ENCODE measurements around the gene BORCS6. TPM values are rescaled to one million over a fixed set of nuclear protein-coding genes. Genes with fewer than 3 reads are reported as not detected.
A peak's percentile ranks its signal among the peaks of the same experiment; 100 is the strongest.

BORCS6 gene
- total RNA-seq, 1 donor from 2014 or later: 4.8 TPM

DNA sequence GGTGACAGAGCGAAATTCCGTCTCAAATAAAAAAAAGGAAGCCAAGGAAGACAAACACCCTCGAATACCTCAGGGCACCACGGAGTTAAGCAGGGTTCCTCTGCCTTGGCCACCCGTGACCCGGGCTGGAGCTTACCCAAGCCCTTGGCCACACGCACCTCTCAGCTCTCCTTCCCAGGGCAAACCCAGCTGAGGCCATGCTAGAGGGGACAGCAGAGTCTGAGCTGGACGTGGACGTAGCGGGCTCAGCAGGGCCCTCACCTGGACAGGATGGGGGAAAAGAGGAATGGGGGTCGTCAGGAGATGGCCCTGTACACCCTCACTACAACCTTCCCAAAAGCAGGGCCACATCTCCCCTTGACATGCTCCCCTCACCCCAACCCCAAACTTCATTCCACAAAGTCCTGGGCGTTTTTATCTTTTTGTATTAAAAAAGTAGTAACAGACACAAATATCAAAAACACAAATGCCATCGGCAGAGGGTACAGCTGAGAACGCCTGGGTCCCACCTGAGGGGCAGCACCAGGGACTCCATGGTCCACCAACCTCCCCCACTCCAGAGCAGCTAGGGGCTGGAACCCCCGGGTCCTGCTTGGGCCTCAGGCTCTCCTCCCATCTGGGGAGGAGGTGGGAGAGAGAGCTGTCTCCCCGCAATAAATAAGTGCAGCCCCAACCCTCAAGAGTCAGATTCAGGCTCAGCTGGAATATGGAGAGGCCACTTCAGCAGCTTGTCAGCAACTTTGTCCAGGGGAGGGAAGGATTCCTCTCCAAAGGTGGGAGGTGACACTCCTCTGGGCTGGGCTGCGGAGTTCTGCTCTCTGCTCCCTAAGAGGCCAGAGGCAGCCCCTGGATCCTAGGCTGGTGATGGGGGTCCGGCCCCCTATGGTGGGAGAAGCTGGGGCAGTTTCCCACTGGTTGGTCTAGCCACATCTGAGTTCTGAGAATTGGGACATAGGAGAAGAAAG is 49.6 kb downstream of the BORCS6 start:
- Mint-ChIP-seq H3K4me1 (ENCODE audit: unreplicated experiment) (no peaks in the 10 kb centered on the region), H3K36me3 (no peaks in the 10 kb centered on the region), H3K4me3 (no peak overlapping the region), H3K27ac (no peak overlapping the region), H3K9me3 (no peaks in the 10 kb centered on the region), H3K27me3 (no peaks in the 10 kb centered on the region)
- no peak for DNase-seq (ENCODE audit: extremely low spot score, unreplicated experiment)
- TF ChIP-seq, protein P1, sequence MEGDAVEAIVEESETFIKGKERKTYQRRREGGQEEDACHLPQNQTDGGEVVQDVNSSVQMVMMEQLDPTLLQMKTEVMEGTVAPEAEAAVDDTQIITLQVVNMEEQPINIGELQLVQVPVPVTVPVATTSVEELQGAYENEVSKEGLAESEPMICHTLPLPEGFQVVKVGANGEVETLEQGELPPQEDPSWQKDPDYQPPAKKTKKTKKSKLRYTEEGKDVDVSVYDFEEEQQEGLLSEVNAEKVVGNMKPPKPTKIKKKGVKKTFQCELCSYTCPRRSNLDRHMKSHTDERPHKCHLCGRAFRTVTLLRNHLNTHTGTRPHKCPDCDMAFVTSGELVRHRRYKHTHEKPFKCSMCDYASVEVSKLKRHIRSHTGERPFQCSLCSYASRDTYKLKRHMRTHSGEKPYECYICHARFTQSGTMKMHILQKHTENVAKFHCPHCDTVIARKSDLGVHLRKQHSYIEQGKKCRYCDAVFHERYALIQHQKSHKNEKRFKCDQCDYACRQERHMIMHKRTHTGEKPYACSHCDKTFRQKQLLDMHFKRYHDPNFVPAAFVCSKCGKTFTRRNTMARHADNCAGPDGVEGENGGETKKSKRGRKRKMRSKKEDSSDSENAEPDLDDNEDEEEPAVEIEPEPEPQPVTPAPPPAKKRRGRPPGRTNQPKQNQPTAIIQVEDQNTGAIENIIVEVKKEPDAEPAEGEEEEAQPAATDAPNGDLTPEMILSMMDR (conservative IDR thresholded peaks at IDR 0.05): no peak

DNA sequence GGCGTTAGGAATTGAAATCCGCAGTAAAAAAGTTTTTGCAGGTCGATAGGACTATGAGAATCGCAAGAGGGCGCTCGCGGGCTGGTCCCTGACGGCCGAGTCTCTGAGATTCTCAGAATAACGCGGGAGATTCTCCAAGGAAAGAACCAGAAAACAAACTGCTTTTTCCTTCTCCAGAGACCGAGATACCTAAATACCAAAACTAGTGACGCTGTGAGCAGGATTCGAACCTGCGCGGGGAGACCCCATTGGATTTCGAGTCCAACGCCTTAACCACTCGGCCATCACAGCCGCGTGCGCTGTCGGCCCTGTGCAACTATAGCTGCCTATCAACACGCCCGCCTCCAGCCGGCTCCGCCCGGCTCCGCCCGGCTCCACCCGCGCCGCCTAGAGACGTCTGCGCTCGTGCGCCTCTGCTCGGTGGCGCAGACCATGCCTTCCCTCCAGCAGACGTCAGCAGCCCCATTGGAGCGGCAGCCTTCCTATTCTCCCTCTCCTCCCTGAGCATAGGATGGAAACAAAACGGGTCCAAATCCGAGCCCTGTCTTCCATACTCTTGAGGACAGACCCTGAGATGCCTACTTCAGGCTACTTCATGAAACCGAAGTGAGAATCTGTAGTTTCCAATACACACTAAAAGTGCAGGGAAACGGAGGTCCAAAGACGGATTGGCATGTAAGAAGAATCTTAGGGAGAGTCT is 51.2 kb downstream of the BORCS6 start:
- Mint-ChIP-seq H3K36me3 (no peaks in the 10 kb centered on the region), H3K4me3 (no peak overlapping the region), H3K27me3 (no peaks in the 10 kb centered on the region), H3K9me3 (no peaks in the 10 kb centered on the region), H3K4me1 (ENCODE audit: unreplicated experiment) (no peaks in the 10 kb centered on the region), H3K27ac (no peak overlapping the region)
- TF ChIP-seq, protein P1 (conservative IDR thresholded peaks at IDR 0.05): peak; percentile 95
- peak; percentile 100 for DNase-seq (ENCODE audit: extremely low spot score, unreplicated experiment)

DNA sequence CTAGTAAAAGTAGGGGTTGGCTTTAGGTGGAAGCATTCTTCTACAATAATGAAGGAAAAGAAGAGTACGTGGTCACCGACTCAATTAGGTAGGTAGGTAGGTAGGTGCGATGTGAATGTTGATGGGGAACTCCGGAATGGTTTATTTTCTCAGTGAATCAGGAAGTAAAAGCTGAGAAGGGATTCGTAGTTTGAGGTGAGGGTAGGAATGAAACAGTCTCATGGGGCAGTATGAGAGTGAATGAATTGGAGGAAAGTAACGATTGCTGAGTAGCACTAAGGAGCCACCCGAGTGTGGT is 51.7 kb downstream of the BORCS6 start:
- no peaks in the 10 kb centered on the region for H3K27me3 Mint-ChIP-seq
- H3K9me3 Mint-ChIP-seq: no peaks in the 10 kb centered on the region
- H3K4me1 Mint-ChIP-seq (ENCODE audit: unreplicated experiment): no peaks in the 10 kb centered on the region
- H3K27ac Mint-ChIP-seq: no peak overlapping the region
- no peak overlapping the region for H3K4me3 Mint-ChIP-seq
- DNase-seq (ENCODE audit: extremely low spot score, unreplicated experiment): no peak
- no peaks in the 10 kb centered on the region for H3K36me3 Mint-ChIP-seq
- TF ChIP-seq, protein P1 (conservative IDR thresholded peaks at IDR 0.05): no peak

Small RNA genes lying within 50 kb of the gene (microRNA-seq; reads per million reads assigned to microRNA genes)
- gene MIR4521 (23.7 reads per million, percentile 47 among the genes with 10 or more reads in this experiment), gene MIR6883 (not detected)

Other genes with a start within 250 kb of the BORCS6 start
- 0.29 and 0.43 TPM in 2 replicates for gene GUCY2D, start 187.6 kb downstream of the BORCS6 start, total RNA-seq (ENCODE audit: low replicate concordance)
- not detected in 2 replicates for gene ALOX15B, start 151.1 kb downstream of the BORCS6 start, total RNA-seq (ENCODE audit: low replicate concordance)
- gene ALOX12B, start 102.5 kb downstream of the BORCS6 start, total RNA-seq (ENCODE audit: low replicate concordance): not detected in 2 replicates
- 0.14 TPM in 1 of 2 replicates, not detected in the other for gene ALOXE3, start 71.7 kb downstream of the BORCS6 start, total RNA-seq (ENCODE audit: low replicate concordance)
- gene HES7, start 66.1 kb downstream of the BORCS6 start, total RNA-seq (ENCODE audit: low replicate concordance): 0.46 TPM in 1 of 2 replicates, not detected in the other
- gene PER1, start 37.8 kb downstream of the BORCS6 start, total RNA-seq (ENCODE audit: low replicate concordance): 31.0 and 33.2 TPM in 2 replicates
- gene VAMP2, start 27.2 kb downstream of the BORCS6 start, total RNA-seq (ENCODE audit: low replicate concordance): 44.7 and 46.3 TPM in 2 replicates
- 19.1 and 22.1 TPM in 2 replicates for gene TMEM107, start 13.8 kb downstream of the BORCS6 start, total RNA-seq (ENCODE audit: low replicate concordance)
- 35.0 and 108 TPM in 2 replicates for gene AURKB, start 20.4 kb upstream of the BORCS6 start, total RNA-seq (ENCODE audit: low replicate concordance)
- gene CTC1, start 57.9 kb upstream of the BORCS6 start, total RNA-seq (ENCODE audit: low replicate concordance): 42.6 and 43.1 TPM in 2 replicates
- 54.5 and 117 TPM in 2 replicates for gene PFAS, start 59.1 kb upstream of the BORCS6 start, total RNA-seq (ENCODE audit: low replicate concordance)
- gene RANGRF, start 98.5 kb upstream of the BORCS6 start, total RNA-seq (ENCODE audit: low replicate concordance): 21.9 and 30.9 TPM in 2 replicates
- gene SLC25A35, start 105.2 kb upstream of the BORCS6 start, total RNA-seq (ENCODE audit: low replicate concordance): 4.0 and 5.6 TPM in 2 replicates
- 0.24 TPM in 1 of 2 replicates, not detected in the other for gene ARHGEF15, start 120.1 kb upstream of the BORCS6 start, total RNA-seq (ENCODE audit: low replicate concordance)
- not detected in 2 replicates for gene ODF4, start 149.7 kb upstream of the BORCS6 start, total RNA-seq (ENCODE audit: low replicate concordance)
- gene RPL26, start 193.0 kb upstream of the BORCS6 start, total RNA-seq (ENCODE audit: low replicate concordance): 2,046 and 2,187 TPM in 2 replicates
- gene RNF222, start 207.6 kb upstream of the BORCS6 start, total RNA-seq (ENCODE audit: low replicate concordance): 0.24 and 1.1 TPM in 2 replicates
- gene NDEL1, start 245.7 kb upstream of the BORCS6 start, total RNA-seq (ENCODE audit: low replicate concordance): 51.4 and 77.9 TPM in 2 replicates

Data from type B pancreatic cell (in vitro differentiated cells).